ENCODE results near the gene NOSIP. TPM values are rescaled to one million over a fixed set of nuclear protein-coding genes. Genes with fewer than 3 reads are reported as not detected.

Gene NOSIP, protein sequence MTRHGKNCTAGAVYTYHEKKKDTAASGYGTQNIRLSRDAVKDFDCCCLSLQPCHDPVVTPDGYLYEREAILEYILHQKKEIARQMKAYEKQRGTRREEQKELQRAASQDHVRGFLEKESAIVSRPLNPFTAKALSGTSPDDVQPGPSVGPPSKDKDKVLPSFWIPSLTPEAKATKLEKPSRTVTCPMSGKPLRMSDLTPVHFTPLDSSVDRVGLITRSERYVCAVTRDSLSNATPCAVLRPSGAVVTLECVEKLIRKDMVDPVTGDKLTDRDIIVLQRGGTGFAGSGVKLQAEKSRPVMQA
- polyA plus RNA-seq (2012; ENCODE audit: insufficient read length, low read depth) = 161 TPM

DNA sequence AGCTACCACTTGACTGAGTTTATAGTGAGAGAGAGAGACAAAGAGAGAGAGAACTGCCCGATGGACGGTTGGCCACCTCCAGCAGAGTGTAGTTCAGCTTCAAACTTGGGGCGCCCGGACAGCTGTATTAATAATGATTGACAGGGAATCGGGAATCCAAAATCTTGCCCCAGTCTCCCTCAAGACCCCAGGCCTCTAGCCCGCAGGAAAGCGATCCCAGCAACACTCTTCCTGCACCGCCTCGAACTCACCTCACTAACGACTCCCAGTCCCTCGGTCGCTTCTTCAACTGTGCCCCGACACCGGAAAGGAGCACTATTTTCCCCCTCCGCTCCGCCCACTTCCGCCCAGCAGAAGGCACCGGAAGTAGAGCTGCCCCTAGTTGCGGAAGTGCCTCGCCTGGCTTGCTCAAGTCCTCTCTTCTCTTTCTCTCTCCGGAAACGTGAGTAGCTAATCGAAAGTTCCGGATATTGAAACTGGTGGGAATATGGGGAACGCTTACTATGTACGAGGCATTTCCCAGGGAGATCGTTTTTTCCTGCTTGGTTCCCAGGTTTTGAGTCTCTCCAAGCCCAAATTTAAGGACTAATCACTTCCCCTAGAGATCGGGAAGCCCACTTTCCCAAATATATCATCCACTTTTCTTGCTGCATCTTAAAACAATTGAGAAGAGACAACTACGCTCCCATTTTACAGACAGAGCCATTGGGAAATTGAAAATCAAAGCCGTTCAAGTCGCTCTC, at the start of gene NOSIP:
TSS of gene NOSIP (minus strand) at position 293 of the 743 bp plus-strand sequence. CDS start 19,865 bp downstream, outside the sequence.
- TF ChIP-seq FOXP2 (optimal IDR thresholded peaks at IDR 0.05; ENCODE audit: borderline replicate concordance, extremely low read depth, extremely low read length, insufficient read depth) = no peak
- peak; percentile 99 for TF ChIP-seq POLR2AphosphoS5 (IDR thresholded peaks at IDR 0.05; ENCODE audit: low read depth, low read length)
- TF ChIP-seq SIN3A (IDR thresholded peaks at IDR 0.05; ENCODE audit: borderline replicate concordance, insufficient read depth, low read length) = 0 out of 2 replicates have a peak, but pooled peaks have one; percentile 73
- TF ChIP-seq, protein P1, sequence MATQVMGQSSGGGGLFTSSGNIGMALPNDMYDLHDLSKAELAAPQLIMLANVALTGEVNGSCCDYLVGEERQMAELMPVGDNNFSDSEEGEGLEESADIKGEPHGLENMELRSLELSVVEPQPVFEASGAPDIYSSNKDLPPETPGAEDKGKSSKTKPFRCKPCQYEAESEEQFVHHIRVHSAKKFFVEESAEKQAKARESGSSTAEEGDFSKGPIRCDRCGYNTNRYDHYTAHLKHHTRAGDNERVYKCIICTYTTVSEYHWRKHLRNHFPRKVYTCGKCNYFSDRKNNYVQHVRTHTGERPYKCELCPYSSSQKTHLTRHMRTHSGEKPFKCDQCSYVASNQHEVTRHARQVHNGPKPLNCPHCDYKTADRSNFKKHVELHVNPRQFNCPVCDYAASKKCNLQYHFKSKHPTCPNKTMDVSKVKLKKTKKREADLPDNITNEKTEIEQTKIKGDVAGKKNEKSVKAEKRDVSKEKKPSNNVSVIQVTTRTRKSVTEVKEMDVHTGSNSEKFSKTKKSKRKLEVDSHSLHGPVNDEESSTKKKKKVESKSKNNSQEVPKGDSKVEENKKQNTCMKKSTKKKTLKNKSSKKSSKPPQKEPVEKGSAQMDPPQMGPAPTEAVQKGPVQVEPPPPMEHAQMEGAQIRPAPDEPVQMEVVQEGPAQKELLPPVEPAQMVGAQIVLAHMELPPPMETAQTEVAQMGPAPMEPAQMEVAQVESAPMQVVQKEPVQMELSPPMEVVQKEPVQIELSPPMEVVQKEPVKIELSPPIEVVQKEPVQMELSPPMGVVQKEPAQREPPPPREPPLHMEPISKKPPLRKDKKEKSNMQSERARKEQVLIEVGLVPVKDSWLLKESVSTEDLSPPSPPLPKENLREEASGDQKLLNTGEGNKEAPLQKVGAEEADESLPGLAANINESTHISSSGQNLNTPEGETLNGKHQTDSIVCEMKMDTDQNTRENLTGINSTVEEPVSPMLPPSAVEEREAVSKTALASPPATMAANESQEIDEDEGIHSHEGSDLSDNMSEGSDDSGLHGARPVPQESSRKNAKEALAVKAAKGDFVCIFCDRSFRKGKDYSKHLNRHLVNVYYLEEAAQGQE (IDR thresholded peaks at IDR 0.05; ENCODE audit: insufficient read depth in 1 of 2, low read depth in 2 of 2, low read length in 2 of 2) = peak in 1 of 2 experiments; percentile 18; a peak in 2 of 4 replicates
- peak; percentile 99 for TF ChIP-seq TAF1 (IDR thresholded peaks at IDR 0.05; ENCODE audit: borderline replicate concordance, insufficient read depth, low read length)

DNA sequence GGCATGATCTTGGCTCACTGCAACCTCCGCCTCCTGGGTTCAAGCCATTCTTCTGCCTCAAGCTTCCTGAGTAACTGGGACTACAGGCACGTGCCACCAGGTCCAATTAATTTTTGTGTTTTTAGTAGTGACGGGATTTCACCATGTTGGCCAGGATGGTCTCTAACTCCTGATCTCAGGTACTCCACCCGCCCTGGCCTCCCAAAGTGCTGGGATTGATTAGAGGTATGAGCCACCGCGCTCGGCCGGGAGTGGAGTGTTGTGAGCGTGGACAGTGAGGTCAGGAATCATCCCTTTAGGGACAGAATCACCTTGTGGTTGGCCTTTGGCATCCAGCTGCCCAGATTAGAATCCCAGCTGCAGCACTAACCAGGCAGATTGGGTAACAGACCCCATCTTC, 49.3 kb upstream of the NOSIP start:
- no peak for TF ChIP-seq POLR2AphosphoS5 (IDR thresholded peaks at IDR 0.05; ENCODE audit: low read depth, low read length)
- TF ChIP-seq, protein P1 (IDR thresholded peaks at IDR 0.05; ENCODE audit: insufficient read depth in 1 of 2, low read depth in 2 of 2, low read length in 2 of 2) = no peak
- no peak for TF ChIP-seq FOXP2 (optimal IDR thresholded peaks at IDR 0.05; ENCODE audit: borderline replicate concordance, extremely low read depth, extremely low read length, insufficient read depth)
- TF ChIP-seq TAF1 (IDR thresholded peaks at IDR 0.05; ENCODE audit: borderline replicate concordance, insufficient read depth, low read length) = no peak
- no peak for TF ChIP-seq SIN3A (IDR thresholded peaks at IDR 0.05; ENCODE audit: borderline replicate concordance, insufficient read depth, low read length)

DNA sequence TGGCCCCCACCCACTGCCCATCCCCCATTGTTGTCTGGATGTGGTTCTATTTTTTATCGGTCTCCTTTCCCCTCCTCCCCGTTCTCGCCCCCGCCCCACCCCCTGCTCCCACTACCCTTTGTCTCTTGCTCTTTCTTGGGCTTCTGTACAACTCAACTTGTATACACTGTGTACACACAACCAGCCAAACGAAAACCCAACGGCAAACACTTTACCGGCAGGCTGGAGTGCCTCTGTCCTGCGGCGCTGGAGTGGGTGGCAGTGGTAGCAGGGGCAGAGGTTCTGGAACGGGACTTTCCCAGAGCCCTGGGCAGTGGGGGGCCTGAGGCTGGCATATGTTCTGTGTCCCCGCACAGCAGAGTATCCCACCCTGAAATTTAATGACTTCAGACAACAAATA, 45.9 kb upstream of the NOSIP start:
- TF ChIP-seq TAF1 (IDR thresholded peaks at IDR 0.05; ENCODE audit: borderline replicate concordance, insufficient read depth, low read length) (no peak), FOXP2 (optimal IDR thresholded peaks at IDR 0.05; ENCODE audit: borderline replicate concordance, extremely low read depth, extremely low read length, insufficient read depth) (no peak), POLR2AphosphoS5 (IDR thresholded peaks at IDR 0.05; ENCODE audit: low read depth, low read length) (no peak), SIN3A (IDR thresholded peaks at IDR 0.05; ENCODE audit: borderline replicate concordance, insufficient read depth, low read length) (no peak)
- TF ChIP-seq, protein P1 (IDR thresholded peaks at IDR 0.05; ENCODE audit: insufficient read depth in 1 of 2, low read depth in 2 of 2, low read length in 2 of 2) = no peak

DNA sequence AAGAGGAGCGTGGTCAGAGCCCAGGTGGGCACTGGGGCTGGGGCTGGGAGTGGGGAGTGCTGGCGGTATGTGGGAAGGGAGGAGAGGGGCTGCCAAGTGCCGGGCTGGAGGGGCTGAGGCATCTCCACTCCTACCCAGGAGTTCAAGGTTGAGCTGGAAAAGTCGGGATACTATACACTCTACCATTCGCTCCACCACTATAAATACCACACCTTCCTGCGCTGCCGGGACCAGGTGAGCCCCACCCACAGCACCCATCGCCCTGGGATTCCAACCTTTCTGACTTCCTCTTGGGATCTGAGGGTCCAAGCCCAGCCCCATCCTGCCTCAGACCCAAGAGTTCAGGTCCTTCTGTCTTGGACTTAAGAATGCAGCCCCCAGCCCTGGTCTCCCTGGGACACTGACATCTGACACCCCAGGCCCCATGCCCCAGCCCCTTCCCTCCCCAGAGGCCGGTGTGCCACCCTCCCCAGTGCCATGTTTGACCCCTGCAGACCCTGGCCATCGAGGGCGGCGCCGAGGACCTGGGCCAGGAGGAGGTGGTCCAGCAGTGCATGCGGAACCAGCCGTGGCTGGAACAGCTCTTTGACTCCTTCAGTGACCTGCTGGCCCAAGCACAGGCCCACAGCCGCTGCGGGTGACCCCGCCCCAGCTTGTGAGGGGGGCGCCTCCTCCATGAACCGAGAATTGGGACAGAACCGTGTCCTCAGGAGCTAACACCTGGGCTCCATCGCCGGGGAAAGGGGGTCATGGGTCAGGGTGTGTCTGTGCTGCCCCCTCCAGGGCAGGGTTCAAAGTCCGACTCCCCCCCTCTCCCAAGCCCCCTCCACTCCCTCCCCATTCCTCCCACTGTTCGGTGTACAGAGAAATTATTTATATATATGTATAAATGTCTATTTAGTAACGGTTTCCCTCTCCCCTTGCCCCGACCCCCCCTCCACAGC, 44.9 kb upstream of the NOSIP start:
- TF ChIP-seq POLR2AphosphoS5 (IDR thresholded peaks at IDR 0.05; ENCODE audit: low read depth, low read length) = no peak
- TF ChIP-seq SIN3A (IDR thresholded peaks at IDR 0.05; ENCODE audit: borderline replicate concordance, insufficient read depth, low read length) = no peak

DNA sequence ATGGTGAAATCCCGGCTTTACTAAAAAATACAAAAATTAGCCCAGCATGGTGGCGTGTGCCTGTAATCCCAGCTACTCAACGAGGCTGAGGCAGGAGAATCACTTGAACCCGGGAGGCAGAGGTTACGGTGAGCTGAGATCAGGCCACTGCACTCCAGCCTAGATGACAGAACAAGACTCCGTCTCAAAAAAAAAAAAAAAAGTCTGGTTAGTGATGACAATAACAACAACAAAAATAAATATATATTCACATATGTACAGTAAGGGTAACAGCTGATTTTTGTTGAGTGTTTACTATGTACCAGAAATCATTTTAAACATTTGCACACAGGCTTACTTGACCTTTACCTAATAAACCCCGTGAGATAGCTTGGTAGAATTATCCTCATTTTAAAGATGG, 36.6 kb upstream of the NOSIP start:
- TF ChIP-seq, protein P1 (IDR thresholded peaks at IDR 0.05; ENCODE audit: insufficient read depth in 1 of 2, low read depth in 2 of 2, low read length in 2 of 2) = no peak
- TF ChIP-seq TAF1 (IDR thresholded peaks at IDR 0.05; ENCODE audit: borderline replicate concordance, insufficient read depth, low read length) (no peak), POLR2AphosphoS5 (IDR thresholded peaks at IDR 0.05; ENCODE audit: low read depth, low read length) (no peak), SIN3A (IDR thresholded peaks at IDR 0.05; ENCODE audit: borderline replicate concordance, insufficient read depth, low read length) (no peak), FOXP2 (optimal IDR thresholded peaks at IDR 0.05; ENCODE audit: borderline replicate concordance, extremely low read depth, extremely low read length, insufficient read depth) (no peak)
